Subcutaneous abdominal adipose tissue (tissue), 5 donors: Measurements from ENCODE around the gene DCAF16.

Experiments used
- H3K27ac ChIP-seq: one replicate; pipeline ENCODE4 v1.7.0; 2013; ENCODE audit warnings: low read depth, mild to moderate bottlenecking, inconsistent platforms, low read length, moderate library complexity
- H3K27me3 ChIP-seq, 5 donors: one replicate each; pipeline ENCODE4 v1.7.0; 2013; ENCODE audit warnings: low read length in 5 of 5, inconsistent platforms in 1 of 5; ENCODE audit not compliant: control insufficient read depth in 5 of 5, insufficient read depth in 4 of 5
- H3K36me3 ChIP-seq, 5 donors: one replicate each; pipeline ENCODE4 v1.7.0; 2013; ENCODE audit warnings: low read length in 5 of 5; ENCODE audit not compliant: control insufficient read depth in 5 of 5, insufficient read depth in 5 of 5
- H3K4me1 ChIP-seq, 5 donors: one replicate each; pipeline ENCODE4 v1.7.0; 2013; ENCODE audit warnings: low read length in 5 of 5, mild to moderate bottlenecking in 3 of 5, moderate library complexity in 1 of 5; ENCODE audit not compliant: control insufficient read depth in 5 of 5, insufficient read depth in 5 of 5
- H3K4me3 ChIP-seq, 5 donors: one replicate each; pipeline ENCODE4 v1.7.0; 2013; ENCODE audit warnings: low read length in 5 of 5, low read depth in 1 of 5
- H3K9ac ChIP-seq, 5 donors: one replicate each; pipeline ENCODE4 v1.7.0; 2013; ENCODE audit warnings: low read length in 5 of 5, mild to moderate bottlenecking in 4 of 5, moderate library complexity in 3 of 5
- H3K9me3 ChIP-seq, 5 donors: one replicate each; pipeline ENCODE4 v1.7.0; 2013; ENCODE audit warnings: low read length in 5 of 5; ENCODE audit not compliant: control insufficient read depth in 5 of 5
- donor health status: healthy.
- donor health status: healthy.
- donor health status: healthy.
- donor health status: healthy.
- donor health status: healthy.

Gene DCAF16

GRCh38 chr4:17786567-17786966 lies 24.0 kb downstream of the DCAF16 start:
- peaks cover 0 to 6% (median 5%) of the 10 kb centered on the region in 5 donors for H3K27me3 ChIP-seq
- H3K9ac ChIP-seq = no peak overlapping the region
- no peak overlapping the region for H3K4me3 ChIP-seq
- H3K36me3 ChIP-seq = no peaks in the 10 kb centered on the region
- H3K4me1 ChIP-seq = peaks cover 0 to 7% (median 5%) of the 10 kb centered on the region in 5 donors
- H3K9me3 ChIP-seq = no peaks in the 10 kb centered on the region
- H3K27ac ChIP-seq = no peak overlapping the region

GRCh38 chr4:17785858-17786257 lies 24.7 kb downstream of the DCAF16 start:
- H3K9me3 ChIP-seq = no peaks in the 10 kb centered on the region
- peaks cover 0 to 14% (median 12%) of the 10 kb centered on the region in 5 donors for H3K4me1 ChIP-seq
- H3K27me3 ChIP-seq = peaks cover 3 to 13% (median 12%) of the 10 kb centered on the region in 5 donors
- no peak overlapping the region for H3K9ac ChIP-seq
- no peak overlapping the region for H3K27ac ChIP-seq
- no peak overlapping the region for H3K4me3 ChIP-seq
- no peaks in the 10 kb centered on the region for H3K36me3 ChIP-seq

GRCh38 chr4:17781300-17782287 lies 29.0 kb downstream of the DCAF16 start, which contains the start of gene FAM184B:
TSS of gene FAM184B (minus strand) at chr4:17781621. CDS start at chr4:17781299, 322 bp downstream.
- H3K9ac ChIP-seq = no peak within 1 kb of the TSS

DNA sequence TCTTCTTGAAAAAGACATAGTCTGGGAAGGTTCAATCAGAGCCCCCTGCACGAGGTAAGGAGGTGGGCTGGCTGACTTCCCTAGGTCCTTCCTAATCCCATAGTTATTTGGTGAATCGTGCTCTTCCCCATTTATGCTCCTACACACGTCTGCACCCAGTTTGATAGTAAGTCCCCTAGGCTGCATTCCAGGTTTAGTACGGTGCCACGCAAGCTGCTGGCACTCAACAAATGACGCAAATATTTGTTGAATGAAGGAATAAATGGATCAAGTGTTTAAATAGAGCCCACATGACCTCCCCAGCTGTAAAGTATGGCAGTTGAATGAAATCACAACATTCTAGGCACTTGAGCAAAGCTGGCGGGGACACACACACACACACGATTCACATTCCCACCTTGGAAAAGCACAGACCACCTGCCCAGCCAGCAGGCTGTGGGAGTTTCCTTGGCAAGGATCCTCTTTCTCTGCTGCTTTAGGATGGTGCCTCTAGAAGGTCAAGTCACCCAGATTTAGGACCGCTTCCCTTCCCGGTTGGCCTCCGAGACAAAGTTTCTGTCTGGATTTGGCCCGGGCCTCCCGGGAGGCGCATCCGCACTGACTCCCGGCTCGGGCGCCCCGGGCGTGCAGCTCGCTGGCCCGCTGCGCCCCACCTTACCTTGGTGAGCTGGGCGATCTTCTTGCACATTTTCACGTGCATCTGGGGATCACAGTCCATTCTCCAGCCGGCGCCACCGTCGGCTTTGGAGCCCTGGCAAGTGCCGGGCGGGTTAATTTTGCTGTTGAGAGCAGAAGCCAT lies 29.9 kb downstream of the DCAF16 start:
- H3K9me3 ChIP-seq = no peaks in the 10 kb centered on the region
- peaks cover 0 to 18% (median 18%) of the 10 kb centered on the region in 5 donors for H3K4me1 ChIP-seq
- no peak overlapping the region for H3K9ac ChIP-seq
- H3K36me3 ChIP-seq = no peaks in the 10 kb centered on the region
- peak overlapping the region; percentile 40 to 65 (median 47) for H3K4me3 ChIP-seq
- H3K27me3 ChIP-seq = peaks cover 14 to 30% (median 21%) of the 10 kb centered on the region in 5 donors
- no peak overlapping the region for H3K27ac ChIP-seq

More at GRCh38 chr4:17781300-17782287, 29.0 kb downstream of the DCAF16 start, which contains the start of gene FAM184B:
- H3K27me3 ChIP-seq = peaks cover 14 to 30% (median 21%) of the 10 kb centered on the region in 5 donors
- H3K27ac ChIP-seq = no peak within 1 kb of the TSS
- H3K9me3 ChIP-seq = no peaks in the 10 kb centered on the region
- no peaks in the 10 kb centered on the region for H3K36me3 ChIP-seq
- H3K4me3 ChIP-seq = peak within 1 kb of the TSS; percentile 40 to 65 (median 47)
- peaks cover 0 to 18% (median 18%) of the 10 kb centered on the region in 5 donors for H3K4me1 ChIP-seq

- Histone ChIP-seq H3K4me3 (no peak overlapping the region), H3K36me3 (no peaks in the 10 kb centered on the region), H3K4me1 (peaks cover 0 to 18% (median 18%) of the 10 kb centered on the region in 5 donors), H3K9me3 (no peaks in the 10 kb centered on the region), H3K27ac (no peak overlapping the region), H3K27me3 (peaks cover 14 to 33% (median 21%) of the 10 kb centered on the region in 5 donors), H3K9ac (no peak overlapping the region)
Observed at GRCh38 chr4:17778431-17778830, 32.1 kb downstream of the DCAF16 start.

DNA sequence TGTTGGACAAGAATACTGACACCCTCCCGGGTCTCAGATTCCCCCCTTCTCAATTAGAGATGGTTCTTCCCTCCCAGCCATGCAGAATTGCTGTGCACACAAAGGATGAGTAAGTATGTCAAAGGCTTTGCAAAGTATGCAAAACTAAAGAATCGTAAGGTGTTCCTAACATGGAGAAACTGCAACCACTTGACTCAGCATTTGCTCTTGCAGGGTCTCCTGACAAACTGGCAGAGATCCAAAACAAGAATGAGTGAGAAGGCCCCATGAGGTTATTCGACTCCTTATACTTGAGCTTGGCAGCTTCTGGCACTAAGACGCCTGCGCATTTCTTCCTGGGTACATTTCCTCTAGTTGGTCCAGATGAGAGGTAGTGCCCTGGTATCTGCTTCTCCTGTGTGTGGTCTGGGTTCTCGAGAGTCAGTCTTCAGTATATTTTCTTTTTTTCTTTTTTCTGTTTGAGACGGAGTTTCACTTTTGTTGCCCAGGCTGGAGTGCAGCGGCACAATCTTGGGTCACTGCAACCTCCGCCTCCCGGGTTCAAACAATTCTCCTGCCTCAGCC lies 37.3 kb downstream of the DCAF16 start:
- Histone ChIP-seq H3K4me1 (no peaks in the 10 kb centered on the region), H3K36me3 (no peaks in the 10 kb centered on the region), H3K4me3 (no peak overlapping the region), H3K27ac (no peak overlapping the region), H3K9me3 (no peaks in the 10 kb centered on the region), H3K9ac (no peak overlapping the region), H3K27me3 (peaks cover 0 to 3% (median 0%) of the 10 kb centered on the region in 5 donors)

DNA sequence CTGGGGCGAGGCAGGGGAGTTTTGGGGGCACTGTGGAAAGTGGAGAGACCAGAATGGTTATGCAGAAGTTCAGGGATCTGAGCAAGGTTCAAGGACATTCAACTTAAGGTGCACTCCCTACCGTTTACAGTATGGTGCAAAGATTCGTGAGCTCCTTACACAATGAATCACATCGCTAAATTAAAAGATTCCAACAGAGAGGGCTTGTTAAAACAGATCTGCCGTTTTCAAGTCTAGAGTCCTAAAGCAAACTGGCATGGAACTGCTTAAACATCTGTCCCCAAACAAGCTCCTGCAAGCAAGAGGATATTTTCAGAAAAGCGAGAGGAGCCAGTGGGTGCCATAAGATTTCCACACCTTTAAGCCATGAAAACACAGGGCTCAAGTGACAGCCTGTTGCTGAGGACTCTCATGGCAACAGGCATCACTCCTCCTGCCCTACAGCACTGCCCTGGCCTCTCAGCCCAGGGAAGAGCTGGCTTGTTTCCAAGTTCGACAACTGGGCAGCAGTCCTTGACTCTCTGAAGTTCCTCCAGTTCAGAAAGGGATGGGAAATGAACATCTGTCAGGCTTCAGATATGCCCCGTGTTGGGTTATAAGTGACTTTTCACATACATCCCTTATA lies 39.2 kb downstream of the DCAF16 start:
- no peaks in the 10 kb centered on the region for H3K9me3 ChIP-seq
- no peak overlapping the region for H3K27ac ChIP-seq
- peaks cover 0 to 3% (median 0%) of the 10 kb centered on the region in 5 donors for H3K27me3 ChIP-seq
- no peak overlapping the region for H3K4me3 ChIP-seq
- H3K9ac ChIP-seq = no peak overlapping the region
- H3K4me1 ChIP-seq = no peaks in the 10 kb centered on the region
- H3K36me3 ChIP-seq = no peaks in the 10 kb centered on the region

DNA sequence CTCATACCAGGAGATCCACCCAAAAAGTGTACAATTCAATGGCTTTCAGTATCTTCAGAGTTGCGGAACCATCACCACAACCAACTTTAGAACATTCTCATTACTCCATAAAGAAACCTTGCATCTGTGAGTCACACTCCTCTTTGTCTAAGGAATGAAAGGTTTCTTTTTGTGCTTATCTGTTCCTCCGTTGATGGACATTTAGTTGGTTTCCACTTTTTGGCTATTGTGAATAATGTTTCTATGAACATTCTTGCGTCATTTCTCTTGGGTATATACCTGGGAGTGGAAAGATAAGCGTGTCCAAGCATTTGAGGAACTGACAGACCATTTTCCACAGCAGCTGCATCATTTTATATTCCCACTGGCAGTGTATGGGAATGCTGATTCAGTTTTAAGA lies 39.7 kb downstream of the DCAF16 start:
- Histone ChIP-seq H3K4me3 (no peak overlapping the region), H3K4me1 (no peaks in the 10 kb centered on the region), H3K36me3 (no peaks in the 10 kb centered on the region), H3K9me3 (peaks cover 0 to 4% (median 0%) of the 10 kb centered on the region in 5 donors), H3K27ac (no peak overlapping the region), H3K27me3 (peaks cover 0 to 3% (median 0%) of the 10 kb centered on the region in 5 donors), H3K9ac (no peak overlapping the region)

- no peak overlapping the region for H3K9ac ChIP-seq
- peaks cover 0 to 3% (median 0%) of the 10 kb centered on the region in 5 donors for H3K27me3 ChIP-seq
Observed at GRCh38 chr4:17769406-17770174, 41.0 kb downstream of the DCAF16 start.

More at GRCh38 chr4:17769406-17770174, 41.0 kb downstream of the DCAF16 start:
- H3K36me3 ChIP-seq = no peaks in the 10 kb centered on the region
- H3K9me3 ChIP-seq = peaks cover 0 to 5% (median 0%) of the 10 kb centered on the region in 5 donors
- H3K4me1 ChIP-seq = no peaks in the 10 kb centered on the region
- H3K27ac ChIP-seq = no peak overlapping the region
- no peak overlapping the region for H3K4me3 ChIP-seq
